Stimulated activated CD4-positive, alpha-beta T cell treated with anti-CD3 and anti-CD28 coated beads, Interleukin-4, amount 100 ng/mL, for 1 hour (primary cell): ENCODE results near the gene URB1.
"Not testable (repeated sequence)": the region's sequence is repeated elsewhere in the genome, so short reads cannot be mapped to it uniquely, and the experiment has no call there.

Experiments
- DNase-seq: peaks from one replicate; pipeline ENCODE4 v3.0.0-alpha.2; 2020

Gene URB1, protein sequence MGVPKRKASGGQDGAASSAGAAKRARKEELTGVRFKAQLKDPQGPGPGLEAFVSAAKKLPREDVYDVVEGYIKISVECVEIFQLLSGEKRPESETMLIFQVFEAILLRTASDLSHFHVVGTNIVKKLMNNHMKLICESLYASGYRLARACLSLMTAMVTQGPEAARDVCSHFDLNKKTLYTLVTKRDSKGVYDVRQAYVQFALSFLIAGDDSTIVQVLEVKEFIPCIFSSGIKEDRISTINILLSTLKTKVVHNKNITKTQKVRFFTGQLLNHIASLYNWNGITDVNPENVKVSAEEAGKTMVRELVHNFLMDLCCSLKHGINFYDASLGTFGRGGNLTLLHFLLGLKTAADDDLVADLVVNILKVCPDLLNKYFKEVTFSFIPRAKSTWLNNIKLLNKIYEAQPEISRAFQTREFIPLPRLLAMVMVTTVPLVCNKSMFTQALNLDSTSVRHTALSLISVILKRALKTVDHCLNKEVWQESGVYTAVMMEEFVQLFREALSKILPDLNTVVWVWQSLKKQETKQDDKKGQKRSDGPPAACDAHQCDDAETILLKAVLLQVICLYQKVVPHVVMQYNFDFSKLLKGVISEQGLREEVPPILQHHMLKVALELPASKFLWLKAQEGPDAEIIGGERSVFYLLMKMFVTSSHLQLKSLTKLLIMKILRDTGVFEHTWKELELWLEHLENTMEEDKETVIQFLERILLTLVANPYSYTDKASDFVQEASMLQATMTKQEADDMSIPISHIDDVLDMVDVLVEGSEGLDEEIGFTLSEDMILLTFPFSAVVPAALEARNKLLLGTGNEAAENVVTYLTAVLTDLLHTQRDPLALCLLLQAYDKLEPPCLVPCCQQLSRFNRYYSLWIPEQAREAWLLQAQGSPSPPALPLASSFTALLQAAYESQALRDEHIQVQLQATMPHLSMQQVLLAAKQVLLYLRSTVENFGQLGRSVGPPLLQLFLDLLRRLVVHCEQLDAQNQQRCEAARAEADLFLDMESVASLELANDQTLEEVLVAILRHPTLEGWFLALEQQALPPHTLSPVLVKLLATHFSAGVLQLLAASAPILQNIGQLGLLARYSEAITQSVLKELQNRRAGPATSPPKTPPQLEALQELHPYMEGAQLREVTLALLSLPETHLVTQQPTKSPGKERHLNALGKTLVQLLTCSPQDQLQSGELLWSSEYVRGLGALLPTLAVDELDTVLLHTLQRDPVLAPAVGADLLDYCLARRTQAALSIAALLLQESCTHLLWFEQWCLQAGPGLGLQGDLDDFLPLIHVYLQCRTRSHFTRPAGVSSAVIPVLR (N-terminal part only)

GRCh38 chr21:32392880-32393676 is at the start of gene URB1:
TSS of gene URB1 (minus strand) at chr21:32393012. CDS start at chr21:32392910, 102 bp downstream.
- DNase-seq = peak; percentile 97

GRCh38 chr21:32437729-32438128 is 44.9 kb upstream of the URB1 start:
- DNase-seq = no peak

GRCh38 chr21:32432982-32433660 is 40.3 kb upstream of the URB1 start:
- not testable (repeated sequence) for DNase-seq

- no peak for DNase-seq
Measured at GRCh38 chr21:32427958-32428623, 35.3 kb upstream of the URB1 start.

DNA sequence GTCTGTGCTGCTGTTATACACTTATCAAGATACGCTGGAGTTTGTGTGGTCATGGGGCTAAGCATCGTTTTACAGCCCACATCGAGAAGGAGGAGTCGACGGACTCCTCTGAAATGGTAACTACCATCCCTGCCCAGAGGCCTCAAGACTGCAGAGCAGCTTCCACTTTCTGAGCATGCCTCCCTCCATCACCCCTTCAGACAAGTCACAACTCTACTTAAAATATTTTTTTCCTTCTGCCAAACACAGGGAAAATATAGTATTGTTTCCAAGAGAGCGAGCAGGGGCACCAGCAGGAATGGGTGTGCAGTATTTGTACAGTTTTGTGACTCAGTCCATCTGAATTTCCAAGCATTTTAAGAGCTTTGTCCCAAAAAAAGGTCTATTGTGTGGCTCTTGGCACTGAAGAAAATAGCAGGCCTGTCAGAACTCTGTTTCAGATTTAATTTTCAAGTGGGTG is 33.8 kb upstream of the URB1 start:
- DNase-seq = no peak

DNA sequence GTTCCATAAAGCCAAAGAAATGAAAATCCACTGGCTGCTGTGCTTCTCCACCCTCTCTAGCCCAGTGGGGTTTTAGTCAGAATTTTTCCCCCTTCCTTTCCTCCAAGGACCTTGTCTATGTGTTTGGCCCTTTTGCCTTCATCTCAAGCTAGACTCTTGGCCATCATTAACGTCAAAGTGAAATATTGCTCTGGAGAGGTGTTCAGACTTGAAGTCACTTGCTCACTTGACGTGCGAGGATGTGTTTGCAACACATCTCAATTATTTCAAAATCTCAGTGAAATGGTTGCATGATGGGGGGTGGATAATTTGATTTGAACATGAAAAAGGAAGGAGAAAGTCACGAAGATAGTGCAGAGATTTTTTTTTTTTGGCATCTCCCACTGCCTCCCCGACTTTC is 33.3 kb upstream of the URB1 start:
- DNase-seq = no peak

DNA sequence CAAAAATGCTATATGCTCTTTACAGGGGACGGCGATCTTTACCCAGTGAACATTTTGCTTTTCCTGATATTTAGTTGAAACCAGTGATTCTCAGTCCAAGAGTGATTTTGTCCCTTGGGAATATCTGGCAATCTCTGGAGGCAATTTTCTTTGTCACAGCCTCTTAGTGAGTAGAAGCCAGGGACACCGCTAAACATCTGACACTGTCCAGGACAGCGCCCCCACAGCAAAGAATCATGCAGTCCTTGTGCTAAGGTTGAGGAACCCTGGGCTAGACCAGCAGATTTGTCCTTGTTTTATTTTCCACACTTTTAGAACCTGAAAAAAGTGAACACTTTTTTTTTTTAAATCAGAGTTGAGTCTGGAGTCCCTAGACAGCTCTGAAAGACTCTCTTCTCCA is 32.8 kb upstream of the URB1 start:
- no peak for DNase-seq

DNA sequence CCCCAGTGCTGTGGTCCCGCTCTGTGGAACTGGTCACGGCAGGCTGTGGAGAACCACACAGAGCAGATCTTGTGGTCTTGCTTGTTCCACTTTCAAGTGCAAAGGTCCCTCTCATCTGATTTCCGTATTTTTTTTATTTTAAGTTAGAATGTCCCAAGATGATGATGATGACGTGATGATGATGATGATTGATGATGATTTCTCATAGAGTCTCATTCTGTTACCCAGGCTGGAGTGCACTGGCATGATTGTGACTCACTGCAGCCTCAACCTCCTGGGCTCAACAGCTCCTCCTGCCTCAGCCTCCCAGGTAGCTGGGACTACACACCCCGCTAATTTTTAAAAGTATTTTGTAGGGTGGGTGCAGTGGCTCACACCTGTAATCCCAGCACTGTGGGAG is 31.9 kb upstream of the URB1 start:
- no peak for DNase-seq

- no peak for DNase-seq
Measured at GRCh38 chr21:32424191-32424535, 31.4 kb upstream of the URB1 start.

GRCh38 chr21:32423320-32424190 is 30.7 kb upstream of the URB1 start:
- DNase-seq = no peak

- no peak for DNase-seq
Measured at GRCh38 chr21:32422064-32422463, 29.3 kb upstream of the URB1 start.

DNA sequence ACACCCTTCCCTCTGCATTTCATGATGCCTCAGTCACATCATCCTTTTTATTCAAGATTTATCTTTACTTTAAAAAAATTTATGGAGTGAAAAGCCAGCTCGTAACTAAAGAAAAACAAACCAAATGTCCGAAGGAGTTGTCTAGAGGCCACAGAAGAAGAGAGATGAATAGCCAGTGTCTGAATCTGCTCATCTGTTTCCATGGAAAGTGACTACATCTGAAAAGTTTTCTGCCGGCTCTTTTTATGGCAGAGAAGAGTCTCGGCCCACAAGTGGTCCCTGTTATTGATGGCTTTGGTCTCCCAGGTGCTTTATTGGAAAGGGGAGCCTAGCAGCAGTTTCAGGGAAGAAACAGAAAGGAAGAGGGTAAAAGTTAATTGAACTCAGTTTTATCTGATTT is 25.3 kb upstream of the URB1 start:
- DNase-seq = no peak

DNA sequence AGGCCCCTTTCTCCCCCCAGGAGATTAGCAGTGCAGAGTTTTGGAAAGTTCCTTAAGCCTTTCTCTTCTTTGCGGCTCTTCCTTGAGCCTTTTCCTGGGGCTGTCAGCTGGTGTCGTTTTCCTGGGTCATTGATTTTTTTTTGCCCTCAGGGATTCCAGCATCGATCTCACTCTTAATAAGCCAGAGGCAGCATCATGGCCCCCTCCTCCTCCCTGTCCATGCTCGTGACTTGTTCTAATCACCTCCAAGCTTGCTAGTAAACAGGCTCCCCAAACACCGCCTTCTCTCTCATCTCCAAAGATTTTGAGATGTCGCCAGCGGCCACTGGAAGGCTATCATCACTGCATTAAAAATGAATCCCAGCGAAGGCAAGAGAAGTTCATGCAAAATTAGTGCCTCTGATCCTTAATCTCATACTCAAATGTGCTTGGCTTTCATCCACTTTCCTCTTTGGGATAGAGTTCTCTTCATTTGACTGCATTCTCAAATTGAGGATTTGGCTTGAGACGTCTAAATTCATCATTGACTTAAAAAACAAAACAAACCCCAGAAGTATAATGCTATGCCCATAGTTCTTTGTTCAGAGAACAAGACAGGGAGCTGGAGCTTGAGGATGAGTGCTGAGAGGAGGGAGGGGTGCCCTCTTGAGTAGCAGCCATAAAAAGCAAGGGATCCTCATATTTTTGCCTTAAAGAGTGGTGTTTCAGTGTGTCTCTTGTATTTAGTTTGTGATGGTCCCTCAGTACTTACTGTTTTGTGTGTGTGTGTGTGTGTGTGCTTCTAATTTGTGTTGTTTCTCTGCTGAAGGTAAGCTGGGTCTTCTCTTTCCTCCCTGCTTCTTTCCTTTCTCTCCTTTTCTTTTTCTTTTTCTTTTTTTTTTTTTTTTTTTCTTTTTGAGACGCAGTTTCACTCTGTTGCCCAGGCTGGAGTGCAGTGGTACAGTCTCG is 22.9 kb upstream of the URB1 start:
- DNase-seq = no peak

- no peak for DNase-seq
Measured at GRCh38 chr21:32414579-32415358, 22.0 kb upstream of the URB1 start.

GRCh38 chr21:32413697-32414578 is 21.1 kb upstream of the URB1 start:
- no peak for DNase-seq

- DNase-seq = no peak
Measured at GRCh38 chr21:32413015-32413504, 20.2 kb upstream of the URB1 start.
